CD4-positive, alpha-beta T cell treated with Interleukin-4 for 1 hour (primary cell): ENCODE measurements around the gene NECAB3.
"Not testable (repeated sequence)": the region's sequence is repeated elsewhere in the genome, so short reads cannot be mapped to it uniquely, and the experiment has no call there.

Source experiments
- DNase-seq, 2 donors: peaks; one replicate each; pipeline ENCODE4 v3.0.0-alpha.2; 2020 to 2022

NECAB3 gene

GRCh38 chr20:33648396-33649004 lies 25.7 kb downstream of the NECAB3 start:
- no peak for DNase-seq

- peak in 1 of 2 donors; percentile 14 for DNase-seq
Measured at GRCh38 chr20:33647603-33648395, 26.4 kb downstream of the NECAB3 start.

GRCh38 chr20:33646959-33647602 lies 27.1 kb downstream of the NECAB3 start:
- DNase-seq = not testable (repeated sequence)

GRCh38 chr20:33646191-33646590 lies 28.0 kb downstream of the NECAB3 start:
- DNase-seq = no peak

DNA sequence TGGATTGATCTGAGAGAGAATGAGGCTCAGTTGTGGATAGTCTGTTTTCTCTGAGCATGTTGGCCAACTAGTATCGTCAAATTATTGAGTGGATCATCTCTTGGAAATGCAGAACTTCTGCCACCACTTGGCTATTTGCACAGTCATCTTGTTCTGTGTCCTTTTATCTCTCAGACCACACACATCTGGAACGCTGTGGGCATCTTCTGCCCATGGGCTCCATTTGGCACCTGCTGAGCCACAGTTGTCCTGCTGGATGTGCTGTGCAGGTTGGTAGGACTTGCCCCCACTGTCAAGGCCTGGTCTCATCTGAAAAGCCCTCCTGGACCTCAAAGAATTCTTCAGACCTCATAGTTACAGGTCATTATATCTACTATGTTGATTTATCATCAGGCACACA lies 28.8 kb downstream of the NECAB3 start:
- DNase-seq = no peak

DNA sequence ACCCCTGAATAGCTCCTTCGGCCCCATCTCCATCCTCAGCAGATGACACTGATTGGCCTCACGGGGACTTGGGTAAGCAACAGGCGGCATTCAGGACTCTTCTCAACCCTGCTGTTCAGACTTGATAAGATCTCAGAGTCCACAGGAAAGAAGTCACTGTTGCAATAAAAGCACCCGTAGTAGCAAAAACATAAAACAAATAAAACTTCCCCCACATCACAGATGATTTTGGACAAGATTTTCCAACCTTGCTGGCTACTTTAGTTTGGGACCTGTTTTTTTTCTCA lies 29.2 kb downstream of the NECAB3 start:
- DNase-seq = no peak

DNA sequence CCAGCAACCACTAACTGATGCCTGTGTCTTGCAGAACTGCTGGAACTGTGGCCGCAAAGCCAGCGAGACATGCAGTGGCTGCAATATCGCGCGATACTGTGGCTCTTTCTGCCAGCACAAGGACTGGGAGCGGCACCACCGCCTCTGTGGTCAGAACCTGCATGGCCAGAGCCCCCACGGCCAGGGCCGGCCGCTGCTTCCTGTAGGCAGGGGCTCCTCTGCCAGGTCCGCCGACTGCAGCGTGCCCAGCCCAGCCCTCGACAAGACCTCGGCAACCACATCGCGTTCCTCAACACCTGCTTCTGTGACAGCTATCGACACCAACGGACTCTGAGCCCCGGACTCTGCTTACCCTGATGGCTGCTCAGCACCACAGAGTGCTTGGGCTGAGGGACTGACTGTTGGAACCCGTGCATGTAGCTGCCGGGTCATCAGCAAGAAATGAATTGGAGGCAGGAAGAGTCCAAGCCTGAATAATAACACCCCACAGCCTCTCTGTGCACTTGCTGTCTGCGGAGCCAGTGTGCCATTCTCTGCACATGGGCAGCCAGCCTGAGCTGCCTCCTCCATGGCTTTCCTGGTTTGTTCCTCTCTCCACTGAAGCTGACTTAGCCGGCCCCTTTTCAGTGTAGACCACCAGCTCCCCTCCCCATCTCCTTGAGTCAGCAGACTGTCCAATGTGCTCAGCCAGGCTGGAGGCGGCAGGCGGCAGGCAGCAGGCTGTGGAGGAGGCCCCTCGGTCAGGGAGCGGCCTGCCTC lies 29.7 kb downstream of the NECAB3 start:
- DNase-seq = no peak

- DNase-seq = no peak
Measured at GRCh38 chr20:33640287-33640686, 33.9 kb downstream of the NECAB3 start.

DNA sequence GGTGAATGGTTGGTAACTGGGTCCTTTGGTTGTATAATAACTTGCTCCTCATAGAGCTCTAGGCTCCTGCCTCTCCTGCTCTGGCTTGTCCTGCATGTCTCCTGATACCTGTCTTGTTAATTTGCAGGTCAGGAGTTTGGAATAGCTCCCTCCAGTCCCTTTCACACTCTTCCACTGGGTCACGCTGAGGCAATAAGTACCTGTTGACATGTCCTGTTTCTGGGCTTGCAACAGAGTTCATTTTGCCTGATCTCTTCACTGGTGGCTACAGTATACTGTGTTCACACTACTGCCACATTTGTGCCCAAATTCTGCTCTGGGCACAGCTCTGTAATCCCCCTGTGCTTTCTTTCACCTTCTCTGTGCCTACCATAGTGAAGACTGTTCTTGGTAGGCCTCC lies 37.5 kb downstream of the NECAB3 start:
- no peak for DNase-seq

DNA sequence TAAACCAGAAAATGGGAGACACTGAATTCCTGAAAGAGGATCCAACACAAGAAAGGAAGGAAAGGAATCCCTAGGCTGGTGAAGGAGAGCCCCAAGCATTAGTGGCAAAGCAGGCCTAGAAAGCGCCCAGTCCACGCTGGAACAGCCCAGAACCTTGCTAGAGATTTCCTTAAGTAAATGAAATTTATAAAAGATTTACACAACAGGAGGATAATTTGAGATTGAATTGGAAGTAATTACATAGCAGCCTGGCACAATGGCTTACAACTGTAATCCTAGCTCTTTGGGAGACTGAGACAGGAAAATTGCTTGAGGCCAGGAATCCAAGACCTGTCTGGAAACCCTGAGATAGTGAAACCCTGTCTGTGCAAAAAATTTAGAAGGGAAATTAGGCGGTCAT lies 38.9 kb downstream of the NECAB3 start:
- DNase-seq = no peak

DNA sequence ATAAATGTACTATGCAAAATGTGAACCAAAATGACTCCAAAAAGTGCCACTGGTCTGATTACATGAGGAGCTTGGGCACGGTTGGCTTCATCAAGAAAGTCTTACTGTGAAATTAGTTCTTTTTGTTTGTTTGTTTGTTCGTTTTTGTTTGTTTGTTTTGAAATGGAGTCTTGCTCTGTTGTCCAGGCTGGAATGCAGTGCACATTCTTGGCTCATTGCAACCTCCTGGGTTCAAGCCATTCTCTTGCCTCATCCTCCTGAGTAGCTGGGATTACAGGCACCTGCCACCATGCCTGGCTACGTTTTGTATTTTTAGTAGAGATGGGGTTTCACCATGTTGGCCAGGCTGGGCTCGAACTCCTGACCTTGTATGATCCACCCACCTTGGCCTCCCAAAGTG lies 42.3 kb downstream of the NECAB3 start:
- not testable (repeated sequence) for DNase-seq

DNA sequence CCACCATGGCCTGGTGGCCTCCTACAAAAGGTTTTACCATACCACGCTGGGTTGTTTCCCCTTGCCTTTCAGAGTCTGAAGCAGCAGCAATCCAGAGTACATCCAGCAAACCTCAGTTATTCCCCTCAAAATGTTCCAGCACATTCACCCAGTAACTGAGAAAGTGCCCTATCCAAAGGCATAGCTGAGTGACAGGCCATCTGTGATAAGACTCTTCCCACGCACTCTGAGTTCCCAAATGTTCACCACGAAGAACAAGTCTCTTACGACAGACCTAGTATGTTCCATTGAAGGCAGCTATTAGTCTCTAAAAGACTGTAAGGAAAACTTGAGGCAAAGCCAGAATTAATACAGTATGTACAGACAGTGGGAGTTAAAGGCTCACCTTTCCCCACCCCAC lies 43.7 kb downstream of the NECAB3 start:
- DNase-seq = no peak

DNA sequence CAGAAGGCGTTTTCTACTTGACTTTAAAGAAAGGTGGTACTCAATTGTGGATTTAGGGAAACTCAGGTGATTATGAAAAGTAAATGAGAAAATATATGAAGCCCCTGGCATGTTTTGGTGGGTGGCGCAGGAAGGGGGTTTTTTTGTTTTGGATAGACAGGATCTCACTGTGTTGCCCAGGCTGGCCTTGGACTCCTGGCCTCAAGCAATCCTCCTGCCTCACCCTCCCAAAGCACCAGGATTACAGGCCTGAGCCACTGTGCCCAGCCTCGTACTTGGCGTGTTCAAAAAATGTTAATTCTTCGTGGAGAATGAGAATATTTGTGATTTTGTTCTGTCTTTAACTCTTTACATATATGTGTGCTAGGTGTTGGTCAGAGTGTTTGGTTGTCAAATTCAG lies 44.2 kb downstream of the NECAB3 start:
- DNase-seq = no peak

- DNase-seq = no peak
Measured at GRCh38 chr20:33629533-33629932, 44.7 kb downstream of the NECAB3 start.

DNA sequence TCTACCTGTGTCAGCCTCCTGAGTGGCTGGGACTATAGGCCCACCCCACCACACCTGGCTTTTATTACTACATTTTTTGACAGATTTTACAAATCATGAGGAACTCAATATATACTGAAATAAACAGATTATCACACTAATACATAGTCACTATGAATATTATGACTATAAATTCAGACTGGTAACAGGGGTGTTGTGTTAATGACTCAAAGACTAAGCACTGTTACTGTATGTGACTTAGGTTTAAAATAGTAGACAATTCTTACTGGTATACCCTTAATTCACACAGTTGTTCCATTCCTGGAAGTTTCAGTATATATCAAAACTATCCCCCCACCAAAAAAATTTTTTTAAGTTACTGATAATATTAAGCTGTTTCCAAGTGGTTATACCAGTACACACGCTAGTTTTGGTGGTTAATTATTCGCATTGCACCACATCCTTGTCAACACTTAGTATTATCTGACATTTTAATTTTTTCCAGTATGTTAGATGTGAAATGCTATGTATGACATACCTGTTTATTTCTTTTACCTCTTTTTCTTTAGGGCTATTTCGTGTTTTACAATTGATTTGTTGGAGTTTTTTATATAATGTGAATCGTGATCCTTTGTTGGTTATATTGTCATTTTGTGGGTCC lies 46.5 kb downstream of the NECAB3 start:
- no peak for DNase-seq

DNA sequence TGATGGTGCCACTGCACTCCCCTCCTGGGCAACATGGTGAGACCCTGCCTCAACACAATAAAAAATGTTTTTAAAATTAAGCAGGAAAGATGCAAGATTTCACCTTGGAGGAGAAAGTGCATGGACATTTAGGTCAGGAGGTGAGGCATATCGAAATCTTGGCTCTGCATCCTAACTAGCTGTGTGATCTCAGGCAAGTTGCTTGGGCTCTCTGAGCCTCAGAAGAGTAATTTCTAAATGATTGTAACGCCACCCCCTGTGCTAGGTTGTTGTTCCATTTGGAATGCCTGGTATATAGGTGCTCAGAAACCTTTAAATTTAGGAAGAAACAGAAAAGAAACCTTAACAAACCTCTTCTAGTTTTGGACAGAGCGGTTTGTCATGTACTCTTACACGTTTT lies 48.0 kb downstream of the NECAB3 start:
- no peak for DNase-seq

GRCh38 chr20:33624399-33624798 lies 49.8 kb downstream of the NECAB3 start:
- DNase-seq = peak in 1 of 2 donors; percentile 53

- DNase-seq = no peak
Measured at GRCh38 chr20:33622705-33623365, 51.4 kb downstream of the NECAB3 start.

DNA sequence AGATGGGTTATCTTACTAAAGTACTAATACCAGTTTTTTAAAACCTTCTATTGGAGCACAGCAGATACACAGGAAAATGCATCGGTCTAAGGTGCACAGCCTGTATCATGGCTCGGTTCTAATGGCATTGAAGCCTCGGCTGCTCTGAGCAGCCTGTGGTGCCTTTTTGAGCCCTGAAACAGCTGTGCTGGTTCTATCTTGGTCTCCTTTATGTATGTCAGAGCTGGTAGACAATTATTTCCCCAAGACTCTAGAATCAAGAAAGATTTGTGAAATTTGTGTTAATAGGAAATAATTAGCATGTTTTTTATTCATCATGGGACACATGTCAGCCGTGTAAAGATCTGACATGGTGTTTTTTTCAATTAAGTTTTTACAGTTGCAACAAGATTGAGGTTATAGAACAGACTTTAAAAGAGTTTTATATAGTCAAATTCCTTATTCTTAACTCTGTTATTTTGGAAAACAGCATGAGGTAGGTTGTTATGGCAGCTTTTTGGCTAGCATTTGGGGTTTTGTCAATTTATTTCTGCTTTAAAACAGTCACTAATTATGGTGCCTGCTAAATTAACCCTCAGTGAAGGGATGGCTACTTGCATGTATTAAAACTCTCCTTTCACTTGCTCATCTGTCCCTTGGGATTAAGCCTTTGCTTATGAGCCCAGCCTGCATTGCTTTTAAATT lies 52.4 kb downstream of the NECAB3 start:
- DNase-seq = no peak

DNA sequence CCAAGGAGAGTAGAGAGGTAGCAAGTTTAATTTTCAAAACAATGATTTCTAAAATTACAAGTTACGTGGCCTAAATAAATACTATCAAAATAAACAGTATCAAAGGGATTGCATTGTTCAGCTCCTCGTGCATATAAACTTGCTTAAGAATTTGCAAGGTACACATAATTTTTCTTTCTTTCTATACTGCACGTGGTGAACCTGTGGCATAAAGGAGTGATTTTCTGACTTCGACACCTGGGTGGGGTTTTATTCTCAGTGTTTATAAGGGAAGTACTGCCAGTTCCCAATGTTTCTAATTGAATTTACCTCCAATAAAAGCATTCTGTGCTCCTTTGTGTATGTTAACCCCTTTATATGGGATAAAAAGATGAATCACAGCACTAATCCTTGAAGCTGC lies 62.2 kb downstream of the NECAB3 start:
- no peak for DNase-seq

DNA sequence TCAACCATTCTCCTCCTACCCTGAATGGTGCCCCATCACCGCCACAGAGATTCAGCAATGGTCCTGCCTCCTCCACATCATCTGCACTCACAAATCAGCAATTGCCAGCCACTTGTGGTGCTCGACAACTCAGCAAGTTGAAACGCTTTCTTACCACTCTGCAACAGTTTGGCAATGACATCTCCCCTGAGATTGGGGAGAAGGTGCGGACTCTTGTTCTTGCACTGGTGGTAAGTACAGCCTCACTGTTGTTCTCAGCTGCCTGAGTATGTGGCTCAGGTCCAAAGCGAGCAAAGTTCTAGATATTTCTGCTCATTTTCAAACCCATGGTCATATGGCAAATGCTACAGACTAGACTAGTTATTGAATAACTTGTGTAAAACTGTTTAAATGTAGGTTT lies 63.1 kb downstream of the NECAB3 start:
- no peak for DNase-seq

DNA sequence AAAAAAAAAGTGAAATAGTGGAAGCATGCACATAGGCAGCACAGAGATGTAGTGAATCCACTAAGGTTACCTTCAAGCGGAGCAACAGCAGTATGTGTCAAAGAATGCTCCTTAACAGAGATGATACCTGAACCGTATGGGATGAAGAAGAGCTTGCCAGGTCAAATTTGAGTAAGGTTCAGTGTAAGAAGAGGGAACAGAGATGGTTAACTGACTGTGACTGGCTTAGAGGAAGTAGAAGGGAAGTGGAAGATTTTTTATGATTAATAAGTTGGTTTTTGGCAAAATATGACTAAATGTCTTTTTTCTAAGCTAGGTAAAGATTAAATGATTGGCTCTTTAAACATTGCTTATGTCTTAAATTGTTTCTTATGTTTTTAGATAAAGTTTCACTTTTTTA lies 64.7 kb downstream of the NECAB3 start:
- DNase-seq = no peak
